GM18861 (cell line): ENCODE measurements around the gene MYO16.

Experiments used
- ATAC-seq: cut with Tn5 transposase; IDR thresholded peaks from one replicate; pipeline ENCODE4 v1.9.1; 2021; ENCODE audit not compliant: unreplicated experiment

The MYO16 gene

GRCh38 chr13:108927615-108928014 is 298.2 kb downstream of the MYO16 start:
- ATAC-seq = no peak

DNA sequence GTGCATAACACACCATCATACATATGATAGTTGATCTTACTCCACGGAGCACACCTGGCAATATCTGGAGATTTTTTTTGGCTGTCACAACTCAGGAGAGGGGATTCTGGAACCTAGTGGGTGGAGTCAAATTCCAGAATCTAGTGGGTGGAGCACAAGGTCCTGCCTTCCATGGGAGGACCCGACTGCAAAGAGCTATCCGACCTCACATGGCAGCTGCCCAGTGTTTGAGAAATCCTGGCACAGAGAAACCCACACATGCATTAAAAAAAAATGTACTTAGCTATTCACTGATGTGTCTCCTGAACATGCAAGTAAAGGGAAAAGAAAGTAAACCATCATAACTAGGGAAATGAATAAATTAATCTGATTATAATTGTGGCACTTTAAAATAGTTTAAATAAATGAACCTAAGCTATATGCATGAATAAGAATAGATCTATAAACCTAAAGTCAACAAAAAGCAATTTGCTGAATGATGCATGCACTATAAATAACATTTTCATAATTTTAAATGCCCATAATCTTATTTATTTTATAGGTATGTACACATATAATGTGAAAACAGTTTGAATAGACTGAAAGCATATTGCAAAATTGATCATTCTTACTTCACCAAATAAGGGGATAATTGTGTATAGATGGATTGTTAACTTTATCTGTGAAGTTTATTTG is 300.3 kb downstream of the MYO16 start:
- ATAC-seq = no peak

GRCh38 chr13:108932196-108932595 is 302.8 kb downstream of the MYO16 start:
- no peak for ATAC-seq

GRCh38 chr13:108933061-108933460 is 303.6 kb downstream of the MYO16 start:
- ATAC-seq = no peak

DNA sequence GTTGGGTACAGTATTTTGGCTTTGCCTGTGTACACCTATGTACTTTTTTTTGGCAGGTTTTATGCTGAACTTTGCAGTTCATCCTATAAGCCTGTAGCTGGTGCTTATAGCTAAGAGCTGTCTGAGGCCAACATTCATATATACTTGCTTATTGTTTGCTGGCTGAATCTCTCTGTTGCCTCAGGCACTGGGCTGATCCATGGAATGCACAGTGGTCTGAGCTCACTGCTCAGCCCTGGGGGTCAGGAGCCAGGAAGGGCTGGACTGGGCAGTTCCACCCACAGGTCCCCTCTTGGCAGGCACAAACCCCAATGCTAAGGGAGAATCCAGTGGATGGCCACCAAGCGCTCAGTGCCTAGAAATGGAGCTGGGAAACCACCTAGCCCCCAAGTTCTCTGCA is 308.7 kb downstream of the MYO16 start:
- ATAC-seq = no peak

DNA sequence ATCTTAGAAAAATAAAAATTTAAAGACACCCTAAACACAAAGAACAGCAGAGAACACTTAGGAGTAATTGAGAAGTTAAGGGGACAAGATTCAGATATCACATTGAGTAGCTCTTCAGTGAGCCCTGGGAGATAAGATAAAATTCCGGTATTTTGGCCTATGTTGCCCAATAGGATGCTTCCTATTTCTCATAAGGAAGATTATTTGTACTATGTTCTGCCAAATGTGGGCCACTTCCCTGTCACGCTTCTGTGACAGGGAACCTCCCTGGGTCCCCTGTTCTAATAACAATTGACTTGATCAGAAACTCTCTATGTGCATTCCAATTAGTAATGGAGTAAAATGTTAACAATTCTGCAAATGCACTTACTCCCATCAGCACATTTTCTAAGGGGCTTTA is 310.7 kb downstream of the MYO16 start:
- no peak for ATAC-seq

DNA sequence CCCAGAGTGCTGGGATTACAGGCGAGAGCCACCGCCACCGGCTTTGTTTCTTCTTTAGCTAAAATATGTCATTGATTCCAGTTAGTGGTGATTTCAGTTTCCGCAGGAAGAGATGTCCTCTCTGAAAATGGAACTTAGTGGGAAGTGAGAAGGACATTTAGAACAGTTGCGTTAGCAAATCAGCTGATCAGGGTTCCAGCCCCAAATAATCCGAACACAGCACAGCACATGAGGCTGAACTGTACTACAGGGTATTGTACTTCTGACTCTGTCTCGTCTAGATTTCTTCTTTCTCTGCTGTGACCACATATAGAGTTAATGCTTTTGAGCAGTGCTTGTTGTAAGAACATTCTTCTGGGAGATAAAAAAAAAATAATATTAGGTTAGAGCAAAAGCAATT is 314.4 kb downstream of the MYO16 start:
- ATAC-seq = no peak

DNA sequence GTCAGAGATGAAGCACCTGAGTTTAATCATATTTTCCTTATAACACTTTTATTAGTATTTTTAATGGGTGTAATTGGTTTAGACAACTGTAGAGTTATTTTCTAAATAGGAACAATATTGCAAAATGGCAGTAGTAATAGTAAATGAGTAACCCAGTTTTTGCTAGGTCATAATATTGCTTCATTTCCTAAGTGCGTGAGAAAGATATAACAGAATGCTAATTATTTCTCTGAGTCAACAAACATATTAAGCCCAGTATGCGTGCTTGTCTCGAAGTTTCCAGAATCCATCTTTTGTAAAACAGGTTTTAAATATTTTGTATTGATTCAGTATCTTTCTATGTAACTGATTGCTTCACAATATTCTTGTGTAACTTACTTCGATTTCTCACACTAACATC is 315.3 kb downstream of the MYO16 start:
- ATAC-seq = no peak

DNA sequence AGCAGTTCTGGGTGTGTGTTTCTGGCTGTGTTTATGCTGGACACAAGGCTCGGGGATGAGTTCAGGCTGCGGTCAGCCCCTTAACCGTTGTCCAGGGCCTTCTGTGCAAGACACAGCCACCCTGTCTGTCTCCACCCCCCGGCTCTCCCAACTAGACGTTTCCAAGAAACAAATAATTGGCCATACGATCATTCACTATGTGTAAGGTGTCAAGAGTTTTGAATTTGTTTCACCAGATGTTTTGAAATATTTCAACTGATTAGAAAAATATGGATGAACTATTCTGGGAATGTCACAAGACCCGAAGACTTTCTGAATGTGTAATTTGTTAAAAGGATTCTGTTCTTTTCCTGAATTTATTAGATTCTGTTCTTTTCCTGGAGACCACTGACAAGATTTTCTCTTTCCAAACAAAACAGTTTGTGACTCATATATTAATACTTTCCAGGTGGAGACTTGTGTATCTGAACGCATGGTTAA is 318.2 kb downstream of the MYO16 start:
- no peak for ATAC-seq

GRCh38 chr13:108948251-108948671 is 318.9 kb downstream of the MYO16 start:
- no peak for ATAC-seq

- no peak for ATAC-seq
Measured at GRCh38 chr13:108950333-108951010, 321.1 kb downstream of the MYO16 start.

DNA sequence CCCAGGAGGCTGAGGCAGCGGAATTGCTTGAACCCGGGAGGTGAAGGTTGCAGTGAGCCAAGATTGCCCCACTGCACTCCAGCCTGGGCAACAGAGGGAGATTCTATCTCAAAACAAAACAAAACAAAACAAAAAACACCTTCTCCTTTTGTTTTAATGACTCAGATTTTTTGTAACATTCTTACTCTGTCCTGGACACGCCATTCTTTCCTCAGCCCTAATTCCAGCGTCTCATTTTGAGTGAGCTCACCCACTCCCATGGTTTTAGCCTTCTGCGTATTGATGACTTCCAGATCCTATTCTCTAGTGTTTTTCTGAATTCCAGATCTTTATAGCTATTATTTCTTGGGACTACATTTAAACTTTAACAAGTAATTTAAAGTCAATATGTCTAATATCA is 326.3 kb downstream of the MYO16 start:
- no peak for ATAC-seq

GRCh38 chr13:108957369-108958012 is 328.1 kb downstream of the MYO16 start:
- no peak for ATAC-seq

- ATAC-seq = no peak
Measured at GRCh38 chr13:108958013-108958376, 328.6 kb downstream of the MYO16 start.

- no peak for ATAC-seq
Measured at GRCh38 chr13:108959234-108959633, 329.8 kb downstream of the MYO16 start.

- no peak for ATAC-seq
Measured at GRCh38 chr13:108960006-108960405, 330.6 kb downstream of the MYO16 start.

GRCh38 chr13:108961542-108962125 is 332.2 kb downstream of the MYO16 start:
- ATAC-seq = peak; percentile 99

- no peak for ATAC-seq
Measured at GRCh38 chr13:108962654-108963053, 333.2 kb downstream of the MYO16 start.

DNA sequence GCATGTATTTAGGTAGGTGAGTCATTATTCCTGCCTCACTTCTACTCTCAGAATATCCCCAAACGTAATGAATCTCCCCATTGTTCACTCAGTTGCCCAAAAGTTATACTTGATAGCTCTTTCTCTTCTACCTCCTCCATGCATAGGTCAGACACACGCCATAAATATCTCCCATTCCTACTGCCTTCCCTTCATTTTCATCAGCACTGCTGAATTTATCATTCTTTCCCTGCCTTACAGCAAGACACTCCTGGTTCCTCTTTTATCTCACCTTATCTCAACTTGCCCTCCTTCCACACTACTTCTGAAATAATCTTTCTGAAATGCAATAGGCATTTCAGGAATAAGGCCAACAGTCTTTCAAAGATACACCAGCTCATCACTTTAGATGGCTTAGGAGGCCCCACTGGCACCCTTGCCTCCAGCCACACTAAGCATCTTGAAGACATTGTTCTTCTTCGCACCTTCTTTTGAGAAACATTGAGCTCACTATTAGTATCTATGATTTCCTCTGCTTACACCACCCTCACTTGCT is 333.9 kb downstream of the MYO16 start:
- no peak for ATAC-seq

DNA sequence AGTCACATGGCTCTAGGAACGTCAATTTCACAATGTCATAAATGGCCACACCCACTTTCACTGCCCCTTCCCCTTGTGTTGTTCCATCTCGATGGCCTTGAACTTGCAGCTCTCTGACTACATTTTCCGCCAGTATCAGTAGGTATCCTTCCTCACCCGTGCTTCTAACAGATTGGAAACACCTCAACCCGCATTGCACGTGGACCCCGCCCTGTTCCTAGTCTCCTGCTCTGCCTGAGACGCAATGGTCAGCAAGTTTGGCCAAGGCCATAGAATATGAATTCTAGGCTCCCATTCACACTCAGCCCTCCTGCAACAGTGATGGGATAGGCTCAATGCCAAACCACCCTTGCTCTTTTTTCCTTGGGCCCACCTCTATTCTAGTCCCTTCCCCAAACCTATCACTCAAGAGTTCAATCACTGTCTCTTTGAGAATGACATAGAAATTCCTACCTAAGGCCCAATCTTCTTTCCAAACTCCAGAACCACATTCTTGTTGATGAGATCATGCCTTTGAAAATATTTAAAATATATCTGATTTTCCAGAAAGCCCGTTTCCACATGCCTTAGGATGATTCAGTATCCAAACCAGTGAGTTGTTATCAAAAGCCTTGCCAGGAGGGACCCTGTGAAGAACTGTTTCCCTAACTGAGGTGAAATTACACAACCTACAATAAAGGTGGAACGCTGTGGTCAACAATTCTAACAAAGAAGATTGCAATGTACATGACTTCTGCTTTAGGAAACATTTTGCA is 334.6 kb downstream of the MYO16 start:
- no peak for ATAC-seq

DNA sequence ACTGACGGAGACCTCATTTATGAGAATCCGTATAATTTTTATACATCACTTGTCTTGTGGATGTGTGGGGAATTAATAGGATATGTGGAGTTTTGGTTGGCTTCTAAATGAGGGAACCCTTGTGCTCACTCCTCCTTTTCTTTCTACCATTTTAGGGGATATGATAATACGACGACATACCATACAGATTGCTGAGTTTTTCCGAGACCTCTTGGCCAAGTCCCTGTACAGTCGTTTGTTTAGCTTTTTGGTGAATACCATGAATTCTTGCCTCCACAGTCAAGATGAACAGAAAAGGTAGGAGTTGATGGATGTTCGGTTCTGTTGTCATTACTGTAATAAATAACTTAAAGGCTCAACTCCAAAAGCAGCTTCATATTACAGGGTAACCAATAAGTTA is 335.2 kb downstream of the MYO16 start:
- ATAC-seq = no peak
